Activated naive CD4-positive, alpha-beta T cell treated with anti-CD3 and anti-CD28 coated beads for 36 hours (primary cell): ENCODE data around the gene GPR75. TPM values are rescaled to one million over a fixed set of nuclear protein-coding genes. Genes with fewer than 3 reads are reported as not detected.
"Not testable (repeated sequence)": the region's sequence is repeated elsewhere in the genome, so short reads cannot be mapped to it uniquely, and the experiment has no call there.

ENCODE experiments used
- CTCF ChIA-PET: fragments of 350-600 bp; sonication (Branson Sonifier 250); formaldehyde crosslinking; loops from one replicate; lab custom pipeline; 2021; ENCODE audit warnings: antibody characterized with exemption; lab: Charles Lee
- DNase-seq: peaks from one replicate; pipeline ENCODE4 v3.0.0-alpha.2; 2020
- H3K27ac Mint-ChIP-seq: one replicate; pipeline ENCODE4 v1.8.0; 2021; ENCODE audit warnings: mild to moderate bottlenecking, mixed read lengths
- H3K27me3 Mint-ChIP-seq: one replicate; pipeline ENCODE4 v1.8.0; 2021; ENCODE audit warnings: low read depth, mixed read lengths
- H3K36me3 Mint-ChIP-seq: one replicate; pipeline ENCODE4 v1.8.0; 2021; ENCODE audit warnings: low read depth, mixed read lengths
- H3K4me1 Mint-ChIP-seq: one replicate; pipeline ENCODE4 v1.8.0; 2021; ENCODE audit warnings: low read depth, mixed read lengths
- H3K4me3 Mint-ChIP-seq: one replicate; pipeline ENCODE4 v1.8.0; 2021; ENCODE audit warnings: mild to moderate bottlenecking, moderate library complexity, mixed read lengths
- H3K9me3 Mint-ChIP-seq: one replicate; pipeline ENCODE4 v1.8.0; 2021; ENCODE audit warnings: mixed read lengths
- intact Hi-C: fragments of 100-400 bp; cut with micrococcal nuclease; formaldehyde crosslinking; loops from one replicate; pipeline ENCODE4 v1.15.1; 2023
- total RNA-seq, 2 experiments: library from RNA; stranded (reverse); gene quantifications; one replicate each; pipeline ENCODE4 v1.2.3, GENCODE V29; 2021

The GPR75 gene
- total RNA-seq, 2 experiments from 2014 or later = 0.10 to 0.35 TPM

DNA sequence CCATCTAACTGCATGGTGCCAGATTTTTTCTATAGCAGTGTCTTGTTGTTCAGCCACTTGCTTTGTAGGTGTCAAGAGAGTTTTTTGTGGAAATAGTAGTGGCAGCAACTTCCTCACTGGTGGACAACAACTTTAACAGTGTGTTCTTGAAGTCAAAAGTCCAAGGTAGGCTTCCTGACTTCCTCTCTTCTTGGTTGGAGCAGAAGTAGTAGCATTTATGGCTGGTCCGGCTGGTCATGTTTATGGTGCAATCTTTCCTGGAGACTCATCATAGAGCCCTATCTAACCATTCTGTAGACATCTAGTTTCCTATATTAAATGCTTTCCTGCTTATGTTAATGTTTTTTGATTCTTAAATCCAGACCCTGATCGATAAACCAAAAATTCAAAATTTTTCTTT is 11.7 kb downstream of the GPR75 start:
- DNase-seq = no peak
- Mint-ChIP-seq H3K27ac (no peak overlapping the region), H3K36me3 (peaks cover 4% of the 10 kb centered on the region), H3K4me3 (no peak overlapping the region), H3K27me3 (no peaks in the 10 kb centered on the region), H3K4me1 (peaks cover 2% of the 10 kb centered on the region), H3K9me3 (no peaks in the 10 kb centered on the region)
- CTCF ChIA-PET = no interaction called here
- intact Hi-C loops = no loop called here

DNA sequence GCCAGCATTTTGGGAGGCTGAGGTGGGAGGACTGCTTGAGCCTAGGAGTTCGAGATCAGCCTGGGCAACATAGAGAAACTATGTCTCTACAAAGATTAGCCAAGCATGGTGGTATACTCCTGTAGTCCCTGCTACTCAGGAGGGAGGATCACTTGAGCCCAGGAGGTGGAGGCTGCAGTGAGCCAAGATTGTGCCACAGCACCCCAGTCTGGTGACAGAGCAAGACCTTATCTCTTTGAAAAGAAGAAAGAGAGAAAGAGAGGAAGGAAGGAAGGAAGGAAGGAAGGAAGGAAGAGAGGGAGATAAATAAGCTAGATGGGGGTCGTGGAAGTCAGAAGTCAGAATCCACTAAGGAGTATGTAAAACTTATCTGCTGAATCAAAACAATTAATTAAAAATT is 16.2 kb downstream of the GPR75 start:
- CTCF ChIA-PET = no interaction called here
- intact Hi-C loops = no loop called here
- no peak overlapping the region for H3K4me3 Mint-ChIP-seq
- H3K9me3 Mint-ChIP-seq = no peaks in the 10 kb centered on the region
- H3K36me3 Mint-ChIP-seq = peaks cover 2% of the 10 kb centered on the region
- H3K4me1 Mint-ChIP-seq = peaks cover 2% of the 10 kb centered on the region
- DNase-seq = no peak
- no peaks in the 10 kb centered on the region for H3K27me3 Mint-ChIP-seq
- H3K27ac Mint-ChIP-seq = no peak overlapping the region

DNA sequence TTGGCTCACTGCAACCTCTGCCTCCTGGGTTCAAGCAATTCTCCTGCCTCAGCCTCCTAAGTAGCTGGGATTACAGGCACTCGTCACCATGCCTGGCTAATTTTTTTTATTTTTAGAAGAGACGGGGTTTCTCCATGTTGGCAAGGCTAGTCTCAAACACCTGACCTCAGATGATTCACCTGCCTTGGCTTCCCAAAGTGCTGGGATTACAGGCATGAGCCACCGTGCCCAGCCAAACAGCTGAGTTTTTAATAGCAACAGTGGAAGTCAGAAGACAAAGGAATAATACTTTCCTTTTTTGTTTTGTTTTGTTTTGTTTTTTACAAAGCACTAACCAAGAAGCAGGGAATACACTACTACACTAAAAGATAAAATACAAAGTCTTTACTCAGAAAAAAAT is 16.9 kb downstream of the GPR75 start:
- intact Hi-C loops = no loop called here
- no peaks in the 10 kb centered on the region for H3K27me3 Mint-ChIP-seq
- no peak overlapping the region for H3K27ac Mint-ChIP-seq
- no peak overlapping the region for H3K4me3 Mint-ChIP-seq
- no peaks in the 10 kb centered on the region for H3K9me3 Mint-ChIP-seq
- H3K4me1 Mint-ChIP-seq = peaks cover 2% of the 10 kb centered on the region
- H3K36me3 Mint-ChIP-seq = no peaks in the 10 kb centered on the region
- CTCF ChIA-PET = no interaction called here
- no peak for DNase-seq

DNA sequence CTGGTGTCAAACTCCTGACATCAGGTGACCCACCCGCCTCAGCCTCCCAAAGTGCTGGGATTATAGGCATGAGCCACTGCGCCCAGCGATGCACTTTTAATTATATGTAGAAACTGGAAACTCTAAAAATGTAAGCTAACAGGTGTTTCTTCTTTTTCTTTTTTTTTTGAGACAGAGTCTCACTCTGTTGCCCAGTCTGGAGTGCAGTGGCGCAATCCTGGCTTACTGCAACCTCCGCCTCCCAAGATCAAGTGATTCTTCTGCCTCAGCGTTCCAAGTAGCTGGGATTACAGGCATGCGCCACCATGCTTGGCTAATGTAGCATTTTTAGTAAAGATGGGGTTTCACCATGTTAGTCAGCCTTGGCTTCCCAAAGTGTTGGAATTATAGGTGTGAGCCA is 18.1 kb downstream of the GPR75 start:
- H3K36me3 Mint-ChIP-seq, DNase-seq, H3K4me3 Mint-ChIP-seq, H3K27ac Mint-ChIP-seq, H3K27me3 Mint-ChIP-seq, intact Hi-C loops, H3K9me3 Mint-ChIP-seq, H3K4me1 Mint-ChIP-seq, CTCF ChIA-PET: not testable (repeated sequence)

DNA sequence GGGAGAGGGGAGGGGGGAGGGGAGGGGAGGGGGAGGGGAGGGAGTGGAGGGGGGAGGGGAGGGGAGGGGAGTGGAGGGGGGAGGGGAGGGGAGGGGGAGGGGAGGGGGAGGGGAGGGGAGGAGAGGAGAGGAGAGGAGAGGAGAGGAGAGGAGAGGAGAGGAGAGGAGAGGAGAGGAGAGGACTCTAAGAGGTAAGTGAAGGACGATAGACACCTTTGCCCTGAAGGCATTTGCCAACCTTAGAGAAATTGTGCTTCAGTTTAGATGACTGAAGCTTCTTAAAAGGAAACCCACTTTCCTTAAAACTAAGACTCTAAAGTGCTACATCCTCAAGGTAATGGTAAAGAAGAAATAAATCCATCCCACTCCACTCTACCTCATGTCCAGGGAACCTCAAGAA is 19.2 kb downstream of the GPR75 start:
- Mint-ChIP-seq H3K9me3 (no peaks in the 10 kb centered on the region), H3K4me3 (no peak overlapping the region), H3K27me3 (no peaks in the 10 kb centered on the region), H3K36me3 (peaks cover 1% of the 10 kb centered on the region), H3K27ac (no peak overlapping the region), H3K4me1 (peaks cover 2% of the 10 kb centered on the region)
- intact Hi-C loops = no loop called here
- DNase-seq = no peak
- CTCF ChIA-PET = interaction anchor here (0.6 kb wide), 1 partner anchor 825 kb away, joined by 3 read pairs; no protein-coding TSS in a partner anchor

DNA sequence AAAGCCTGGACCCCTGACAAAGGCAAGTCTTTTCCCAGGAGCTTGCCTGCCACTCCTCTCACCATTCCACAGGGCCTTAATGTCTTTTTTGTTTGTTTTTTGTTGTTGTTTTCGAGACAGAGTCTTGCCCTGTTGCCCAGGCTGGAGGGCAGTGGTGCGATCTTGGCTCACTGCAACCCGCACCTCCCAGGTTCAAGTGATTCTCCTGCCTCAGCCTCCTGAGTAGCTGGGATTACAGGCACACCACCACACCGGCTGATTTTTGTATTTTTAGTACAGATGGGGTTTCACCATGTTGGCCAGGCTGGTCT is 29.8 kb downstream of the GPR75 start:
- H3K4me1 Mint-ChIP-seq, DNase-seq, intact Hi-C loops, H3K27me3 Mint-ChIP-seq, H3K9me3 Mint-ChIP-seq, H3K4me3 Mint-ChIP-seq, H3K27ac Mint-ChIP-seq: not testable (repeated sequence)
- H3K36me3 Mint-ChIP-seq = peaks cover 14% of the 10 kb centered on the region
- CTCF ChIA-PET = interaction anchor here (1.4 kb wide), 1 partner anchor 10 kb away, joined by 4 read pairs; no protein-coding TSS in a partner anchor

DNA sequence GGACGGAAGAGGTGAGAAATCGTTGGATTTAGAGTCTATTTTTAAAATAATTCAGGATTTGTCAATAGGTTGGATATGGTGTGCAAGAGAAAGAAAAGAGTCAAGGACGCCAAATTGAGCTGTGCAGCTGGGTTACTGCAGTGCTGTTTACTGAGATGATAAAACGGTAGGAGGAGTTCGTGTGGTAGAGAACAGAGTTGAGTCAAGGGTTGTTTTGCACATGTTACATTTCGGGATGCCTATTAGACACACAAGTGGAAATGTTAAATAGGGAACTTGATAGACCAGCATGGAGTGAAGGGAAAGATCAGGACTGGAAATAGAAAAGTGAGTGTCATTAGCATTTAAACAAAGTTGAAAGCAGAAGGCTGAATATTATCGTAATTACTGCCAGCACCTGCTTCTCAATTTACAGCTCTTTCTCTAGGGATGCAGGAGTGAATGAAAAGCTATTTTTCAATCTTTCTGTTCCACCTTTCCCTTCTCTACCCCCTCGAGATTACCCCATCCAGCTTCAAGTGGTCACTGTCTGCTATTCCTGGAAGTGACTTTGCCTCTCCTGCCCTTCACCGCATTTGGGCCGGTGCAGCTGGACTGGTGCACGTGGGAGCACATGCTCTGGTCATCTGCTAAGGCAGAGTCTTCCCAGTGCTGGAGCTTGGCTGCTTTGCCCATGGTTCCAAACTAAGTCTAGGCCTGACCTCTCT is 30.3 kb downstream of the GPR75 start:
- peaks cover 11% of the 10 kb centered on the region for H3K36me3 Mint-ChIP-seq
- CTCF ChIA-PET = interaction anchor here (1.4 kb wide), 1 partner anchor 10 kb away, joined by 4 read pairs; no protein-coding TSS in a partner anchor
- H3K4me3 Mint-ChIP-seq = no peak overlapping the region
- no peaks in the 10 kb centered on the region for H3K4me1 Mint-ChIP-seq
- intact Hi-C loops = no loop called here
- H3K27me3 Mint-ChIP-seq = no peaks in the 10 kb centered on the region
- H3K9me3 Mint-ChIP-seq = peaks cover 4% of the 10 kb centered on the region
- DNase-seq = no peak
- H3K27ac Mint-ChIP-seq = no peak overlapping the region

DNA sequence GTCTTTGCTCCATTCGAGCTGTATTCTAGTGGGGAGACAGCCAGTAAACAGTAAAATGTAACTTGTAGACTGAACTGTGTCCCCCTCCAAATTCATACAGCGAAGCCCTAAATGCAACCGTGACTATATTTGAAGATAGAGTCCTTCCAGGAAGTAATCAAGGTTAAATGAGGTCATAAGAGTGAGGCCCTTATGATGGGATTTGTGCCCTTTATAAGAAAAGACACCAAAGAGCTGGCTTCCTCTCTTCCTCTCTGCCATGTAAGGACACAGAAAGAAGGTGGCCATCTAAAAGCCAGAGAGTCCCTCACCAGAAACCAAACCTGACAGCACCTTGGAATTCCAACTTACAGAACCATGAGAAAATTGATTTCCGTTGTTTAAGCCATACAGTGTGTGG is 31.4 kb downstream of the GPR75 start:
- Mint-ChIP-seq H3K36me3 (peaks cover 5% of the 10 kb centered on the region), H3K4me1 (no peaks in the 10 kb centered on the region), H3K9me3 (peaks cover 4% of the 10 kb centered on the region), H3K4me3 (no peak overlapping the region), H3K27ac (no peak overlapping the region), H3K27me3 (no peaks in the 10 kb centered on the region)
- DNase-seq = no peak
- intact Hi-C loops = no loop called here
- CTCF ChIA-PET = no interaction called here

DNA sequence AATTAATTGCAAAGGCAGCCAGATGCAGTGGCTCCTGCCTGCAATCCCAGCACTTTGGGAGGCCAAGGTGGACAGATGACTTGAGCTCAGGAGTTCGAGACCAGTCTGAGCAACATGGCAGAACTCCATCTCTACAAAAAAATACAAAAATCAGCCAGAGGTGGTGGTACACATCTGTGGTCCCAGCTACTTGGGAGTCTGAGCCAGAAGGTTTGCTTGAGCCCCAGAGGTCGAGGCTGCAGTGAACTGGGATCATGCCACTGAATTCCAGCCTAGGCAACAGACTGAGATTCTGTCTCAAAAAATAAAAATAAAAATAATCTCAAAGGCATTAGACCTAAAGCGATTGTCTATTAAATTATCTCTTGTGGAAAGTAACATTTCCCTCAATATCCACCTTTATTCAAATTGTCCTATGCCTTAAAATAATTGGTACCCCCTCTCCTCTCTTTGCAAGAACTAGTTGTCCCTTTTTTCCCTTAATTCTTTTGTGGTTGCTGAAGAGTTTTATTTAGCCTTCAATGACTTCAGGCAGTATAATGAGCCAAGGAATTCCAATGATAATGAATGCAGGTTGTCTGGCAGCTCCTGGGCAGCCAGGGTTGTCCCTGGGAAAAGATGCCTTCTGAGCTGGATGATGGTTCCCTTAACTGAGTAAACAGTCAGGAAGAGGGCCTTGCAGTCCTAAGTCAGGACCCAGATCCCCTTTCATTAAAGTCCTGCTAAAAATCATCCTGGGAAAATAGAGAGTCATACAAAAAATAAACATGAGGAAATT is 32.2 kb downstream of the GPR75 start:
- Mint-ChIP-seq H3K36me3 (peaks cover 5% of the 10 kb centered on the region), H3K4me3 (no peak overlapping the region), H3K27ac (no peak overlapping the region), H3K9me3 (peaks cover 4% of the 10 kb centered on the region), H3K27me3 (no peaks in the 10 kb centered on the region), H3K4me1 (no peaks in the 10 kb centered on the region)
- no peak for DNase-seq
- intact Hi-C loops = no loop called here
- CTCF ChIA-PET = interaction anchor here (0.6 kb wide), 1 partner anchor 34 kb away, joined by 3 read pairs; no protein-coding TSS in a partner anchor

DNA sequence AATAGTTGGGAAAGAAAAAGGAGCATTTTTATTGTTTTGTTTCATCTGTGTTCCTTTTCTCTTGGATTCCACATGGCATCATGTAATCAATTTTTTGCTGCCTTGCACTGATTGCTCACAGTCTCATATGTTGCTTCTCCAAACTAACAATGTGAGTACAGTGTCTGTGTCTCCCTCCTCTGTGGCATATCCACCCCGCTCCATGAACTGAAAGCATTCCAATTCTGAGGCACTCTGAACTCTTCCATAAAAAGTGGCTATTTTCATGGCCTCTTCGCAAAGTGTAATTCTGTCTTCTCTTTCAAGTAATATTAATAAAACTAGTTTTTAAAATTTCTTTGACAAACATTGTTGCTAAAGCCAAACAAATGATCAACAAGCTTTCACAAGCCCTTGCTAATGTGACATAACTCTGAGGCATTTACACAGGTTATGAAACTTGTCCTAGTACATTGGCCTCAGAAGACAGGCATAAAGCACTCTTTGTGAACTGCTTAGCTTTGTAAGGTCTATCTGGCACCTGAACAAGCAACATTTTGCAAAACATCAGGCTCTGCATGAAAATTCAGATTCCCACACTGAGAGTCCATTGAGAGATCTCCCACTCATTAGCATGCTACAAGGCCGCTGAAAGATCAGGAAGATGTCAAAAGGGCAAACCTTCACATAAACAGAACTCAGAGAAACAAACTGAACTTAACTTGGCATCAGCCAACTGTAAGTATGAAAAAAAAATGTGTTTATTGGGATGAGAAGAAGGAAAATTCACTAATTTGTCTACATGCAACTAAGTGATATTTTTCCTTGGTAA is 33.0 kb downstream of the GPR75 start:
- intact Hi-C loops = no loop called here
- H3K27ac Mint-ChIP-seq = no peak overlapping the region
- no peak for DNase-seq
- H3K9me3 Mint-ChIP-seq = peaks cover 4% of the 10 kb centered on the region
- no peaks in the 10 kb centered on the region for H3K4me1 Mint-ChIP-seq
- H3K4me3 Mint-ChIP-seq = no peak overlapping the region
- CTCF ChIA-PET = no interaction called here
- peaks cover 5% of the 10 kb centered on the region for H3K36me3 Mint-ChIP-seq
- no peaks in the 10 kb centered on the region for H3K27me3 Mint-ChIP-seq

DNA sequence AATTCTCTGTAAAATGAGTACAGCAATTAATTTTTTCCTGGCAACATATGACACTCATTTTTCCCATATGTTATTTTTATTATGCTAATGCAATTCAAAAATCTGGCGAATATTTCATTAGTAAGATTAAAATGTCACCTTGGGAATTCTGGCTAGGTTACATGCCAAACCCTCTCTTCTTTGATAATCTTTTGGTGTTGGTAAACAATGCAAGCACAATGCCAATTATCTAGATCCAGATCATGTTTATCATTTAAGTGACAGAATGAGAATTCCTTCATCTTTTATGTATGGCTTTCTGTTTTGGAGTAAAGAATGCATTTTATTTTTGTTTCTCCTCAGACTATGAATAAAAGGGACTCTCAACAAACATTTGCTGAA is 33.7 kb downstream of the GPR75 start:
- intact Hi-C loops = no loop called here
- DNase-seq = no peak
- H3K4me1 Mint-ChIP-seq = no peaks in the 10 kb centered on the region

DNA sequence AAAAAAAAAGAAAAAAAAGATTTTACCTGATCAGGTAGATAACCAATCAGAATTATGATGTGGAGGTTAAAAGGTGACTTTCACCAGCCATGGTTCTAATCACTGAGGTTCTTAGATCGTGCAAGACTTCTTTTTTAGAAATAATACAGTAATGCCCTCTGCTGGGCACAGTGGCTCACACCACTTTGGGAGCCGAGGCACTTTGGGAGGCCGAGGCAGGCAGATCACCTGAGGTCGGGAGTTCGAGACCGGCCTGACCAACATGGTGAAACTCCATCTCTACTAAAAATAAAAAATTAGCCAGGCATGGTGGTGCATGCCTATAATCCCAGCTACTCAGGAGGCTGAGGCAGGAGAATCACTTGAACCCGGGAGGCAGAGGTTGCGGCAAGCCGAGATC is 36.1 kb downstream of the GPR75 start:
- H3K36me3 Mint-ChIP-seq, intact Hi-C loops, H3K4me1 Mint-ChIP-seq, H3K9me3 Mint-ChIP-seq, H3K4me3 Mint-ChIP-seq, H3K27ac Mint-ChIP-seq, H3K27me3 Mint-ChIP-seq: not testable (repeated sequence)
- CTCF ChIA-PET = interaction anchor here (0.6 to 0.9 kb wide), 3 partner anchors 49 to 842 kb away, joined by 3 to 6 read pairs (median 3); no protein-coding TSS in a partner anchor
- peak; percentile 31 for DNase-seq

More for the DNA sequence above, 33.7 kb downstream of the GPR75 start:
- Mint-ChIP-seq H3K9me3 (peaks cover 4% of the 10 kb centered on the region), H3K27me3 (no peaks in the 10 kb centered on the region), H3K4me3 (no peak overlapping the region), H3K36me3 (peaks cover 3% of the 10 kb centered on the region), H3K27ac (no peak overlapping the region)
- CTCF ChIA-PET = no interaction called here
